ENCODE measurements around the gene AMIGO1. TPM values are rescaled to one million over a fixed set of nuclear protein-coding genes. Genes with fewer than 3 reads are reported as not detected.

Gene AMIGO1
- total and polyA plus RNA-seq, 10 of the 15 experiments (the other 5 are each of a cell fraction or from before 2014, with no cell fraction given), result 0.02 to 0.28 (median 0.08) TPM; not detected in 1

DNA sequence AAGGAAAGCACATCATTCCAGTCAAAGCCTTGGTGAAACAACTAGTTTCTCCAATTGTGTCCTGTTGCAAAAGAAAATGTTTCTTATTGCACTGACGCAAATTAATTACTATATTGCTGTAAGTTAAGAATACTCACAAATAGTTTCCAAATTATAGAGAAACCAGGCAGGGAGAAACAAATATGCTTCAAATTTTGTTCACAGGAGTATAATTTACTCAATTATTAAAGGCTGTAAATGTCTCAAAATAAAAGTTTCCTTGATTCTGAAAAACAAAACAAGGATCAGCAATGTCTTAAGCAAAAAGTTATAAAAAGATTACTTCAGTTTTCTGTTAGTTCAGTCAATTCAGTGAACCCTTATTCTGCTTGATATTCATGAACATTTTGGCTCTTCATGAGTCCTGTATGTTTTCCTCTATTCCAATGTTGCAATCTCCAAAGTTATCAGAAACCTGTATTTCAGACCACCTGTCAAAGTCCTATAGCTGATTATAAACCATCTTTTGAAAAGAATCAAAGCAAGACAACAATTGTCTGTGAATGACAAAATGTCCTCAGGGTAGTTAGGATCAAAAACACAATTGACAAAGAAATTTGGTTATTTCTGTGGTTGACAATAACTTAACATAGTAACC, 54.9 kb downstream of the AMIGO1 start:
- intact Hi-C loops (cut with micrococcal nuclease; ENCODE audit: unreplicated experiment), result no loop called here
- 15% methylated on average over 1 of the region's 1 CpG for WGBS (ENCODE audit: insufficient coverage, insufficient replicate concordance, low lambda C conversion rate, missing lambda C conversion rate)
- TF ChIP-seq SMC3 (IDR thresholded peaks at IDR 0.05; ENCODE audit: borderline replicate concordance, low read length) (no peak), SUPT20H (IDR thresholded peaks at IDR 0.05; ENCODE audit: borderline replicate concordance, control insufficient read depth, low read depth, low read length) (no peak), CREB1 (IDR thresholded peaks at IDR 0.05; ENCODE audit: low read depth) (no peak), KDM1A (IDR thresholded peaks at IDR 0.05; ENCODE audit: borderline replicate concordance) (no peak), SPI1 (IDR thresholded peaks at IDR 0.05; ENCODE audit: borderline replicate concordance, insufficient read depth, low read depth, low read length) (no peak), RUNX3 (IDR thresholded peaks at IDR 0.05; ENCODE audit: low read length) (no peak), SMARCA5 (IDR thresholded peaks at IDR 0.05) (no peak), ZBED1 (IDR thresholded peaks at IDR 0.05; ENCODE audit: borderline replicate concordance) (no peak), MTA3 (IDR thresholded peaks at IDR 0.05; ENCODE audit: borderline replicate concordance, low read length) (no peak), ATF7 (IDR thresholded peaks at IDR 0.05; ENCODE audit: low read depth) (no peak), IKZF1 (conservative IDR thresholded peaks at IDR 0.05) (no peak), PAX8 (IDR thresholded peaks at IDR 0.05) (no peak), RELA (IDR thresholded peaks at IDR 0.05; ENCODE audit: borderline replicate concordance, partially characterized antibody) (no peak), MYB (IDR thresholded peaks at IDR 0.05; ENCODE audit: borderline replicate concordance, low read depth, low read length) (no peak), WRNIP1 (IDR thresholded peaks at IDR 0.05; ENCODE audit: borderline replicate concordance, low read depth, low read length) (no peak), GABPA (IDR thresholded peaks at IDR 0.05; ENCODE audit: low read depth) (no peak)
- TF ChIP-seq, protein P1, sequence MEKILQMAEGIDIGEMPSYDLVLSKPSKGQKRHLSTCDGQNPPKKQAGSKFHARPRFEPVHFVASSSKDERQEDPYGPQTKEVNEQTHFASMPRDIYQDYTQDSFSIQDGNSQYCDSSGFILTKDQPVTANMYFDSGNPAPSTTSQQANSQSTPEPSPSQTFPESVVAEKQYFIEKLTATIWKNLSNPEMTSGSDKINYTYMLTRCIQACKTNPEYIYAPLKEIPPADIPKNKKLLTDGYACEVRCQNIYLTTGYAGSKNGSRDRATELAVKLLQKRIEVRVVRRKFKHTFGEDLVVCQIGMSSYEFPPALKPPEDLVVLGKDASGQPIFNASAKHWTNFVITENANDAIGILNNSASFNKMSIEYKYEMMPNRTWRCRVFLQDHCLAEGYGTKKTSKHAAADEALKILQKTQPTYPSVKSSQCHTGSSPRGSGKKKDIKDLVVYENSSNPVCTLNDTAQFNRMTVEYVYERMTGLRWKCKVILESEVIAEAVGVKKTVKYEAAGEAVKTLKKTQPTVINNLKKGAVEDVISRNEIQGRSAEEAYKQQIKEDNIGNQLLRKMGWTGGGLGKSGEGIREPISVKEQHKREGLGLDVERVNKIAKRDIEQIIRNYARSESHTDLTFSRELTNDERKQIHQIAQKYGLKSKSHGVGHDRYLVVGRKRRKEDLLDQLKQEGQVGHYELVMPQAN (conservative IDR thresholded peaks at IDR 0.05), result no peak
- TF ChIP-seq, protein P2, sequence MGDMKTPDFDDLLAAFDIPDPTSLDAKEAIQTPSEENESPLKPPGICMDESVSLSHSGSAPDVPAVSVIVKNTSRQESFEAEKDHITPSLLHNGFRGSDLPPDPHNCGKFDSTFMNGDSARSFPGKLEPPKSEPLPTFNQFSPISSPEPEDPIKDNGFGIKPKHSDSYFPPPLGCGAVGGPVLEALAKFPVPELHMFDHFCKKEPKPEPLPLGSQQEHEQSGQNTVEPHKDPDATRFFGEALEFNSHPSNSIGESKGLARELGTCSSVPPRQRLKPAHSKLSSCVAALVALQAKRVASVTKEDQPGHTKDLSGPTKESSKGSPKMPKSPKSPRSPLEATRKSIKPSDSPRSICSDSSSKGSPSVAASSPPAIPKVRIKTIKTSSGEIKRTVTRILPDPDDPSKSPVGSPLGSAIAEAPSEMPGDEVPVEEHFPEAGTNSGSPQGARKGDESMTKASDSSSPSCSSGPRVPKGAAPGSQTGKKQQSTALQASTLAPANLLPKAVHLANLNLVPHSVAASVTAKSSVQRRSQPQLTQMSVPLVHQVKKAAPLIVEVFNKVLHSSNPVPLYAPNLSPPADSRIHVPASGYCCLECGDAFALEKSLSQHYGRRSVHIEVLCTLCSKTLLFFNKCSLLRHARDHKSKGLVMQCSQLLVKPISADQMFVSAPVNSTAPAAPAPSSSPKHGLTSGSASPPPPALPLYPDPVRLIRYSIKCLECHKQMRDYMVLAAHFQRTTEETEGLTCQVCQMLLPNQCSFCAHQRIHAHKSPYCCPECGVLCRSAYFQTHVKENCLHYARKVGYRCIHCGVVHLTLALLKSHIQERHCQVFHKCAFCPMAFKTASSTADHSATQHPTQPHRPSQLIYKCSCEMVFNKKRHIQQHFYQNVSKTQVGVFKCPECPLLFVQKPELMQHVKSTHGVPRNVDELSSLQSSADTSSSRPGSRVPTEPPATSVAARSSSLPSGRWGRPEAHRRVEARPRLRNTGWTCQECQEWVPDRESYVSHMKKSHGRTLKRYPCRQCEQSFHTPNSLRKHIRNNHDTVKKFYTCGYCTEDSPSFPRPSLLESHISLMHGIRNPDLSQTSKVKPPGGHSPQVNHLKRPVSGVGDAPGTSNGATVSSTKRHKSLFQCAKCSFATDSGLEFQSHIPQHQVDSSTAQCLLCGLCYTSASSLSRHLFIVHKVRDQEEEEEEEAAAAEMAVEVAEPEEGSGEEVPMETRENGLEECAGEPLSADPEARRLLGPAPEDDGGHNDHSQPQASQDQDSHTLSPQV (IDR thresholded peaks at IDR 0.05), result no peak

More for the DNA sequence above, 54.9 kb downstream of the AMIGO1 start:
- no TSS peak for BruUV-seq (replicated peaks)
- Histone ChIP-seq H3K4me1 (ENCODE audit: control insufficient read depth, insufficient read depth, low read length) (no peaks in the 10 kb centered on the region), H3K4me3 (no peak overlapping the region), H3K27me3 (replicated peaks in 1 of 2; ENCODE audit: control insufficient read depth in 2 of 2, insufficient read depth in 2 of 2, low read length in 1 of 2) (no peaks in the 10 kb centered on the region), H3K9ac (ENCODE audit: control insufficient read depth, insufficient read depth, low read length) (no peak overlapping the region), H3K36me3 (ENCODE audit: control insufficient read depth in 2 of 2, insufficient read depth in 2 of 2, low read length in 1 of 2) (no peaks in the 10 kb centered on the region), H3K79me2 (ENCODE audit: control insufficient read depth, insufficient read depth, low read length) (no peaks in the 10 kb centered on the region), H3K4me2 (ENCODE audit: control insufficient read depth, insufficient read depth) (no peak overlapping the region), H3K9me3 (replicated peaks; ENCODE audit: control insufficient read depth, insufficient read depth, low read length) (no peaks in the 10 kb centered on the region; the same call in 2 of the 3 replicates), H4K20me1 (ENCODE audit: control insufficient read depth, insufficient read depth) (no peaks in the 10 kb centered on the region), H3K27ac (ENCODE audit: control insufficient read depth, insufficient read depth) (no peak overlapping the region), H2AFZ (ENCODE audit: control insufficient read depth, low read depth, low read length) (no peak overlapping the region)
- RAD21 ChIA-PET (ENCODE audit: unreplicated experiment), result no interaction called here
- in situ Hi-C loops (cut with MboI), result no loop called here
- ATAC-seq (no peak), FAIRE-seq (no peak), DNase-seq (ENCODE audit: low read depth, low spot score) (no peak)
- POLR2A ChIA-PET, result no interaction called here
- SMC1A ChIA-PET (ENCODE audit: uncharacterized antibody, unreplicated experiment), result no interaction called here
- CTCF ChIA-PET, result interaction anchor here (1.2 kb wide), 1 partner anchor 77 kb away, joined by 4 read pairs; no protein-coding TSS in a partner anchor
